Pancreas (tissue), 10 donors: ENCODE results near the gene MANF. TPM values are rescaled to one million over a fixed set of nuclear protein-coding genes. Genes with fewer than 3 reads are reported as not detected.
"Not testable (repeated sequence)": the region's sequence is repeated elsewhere in the genome, so short reads cannot be mapped to it uniquely, and the experiment has no call there.

Experiments used
- ATAC-seq, 4 donors: fragments of 200-7000 bp; cut with Tn5 transposase; one replicate each; pipeline versions ENCODE4 v1.8.0 to v1.9.1; 2020; ENCODE audit warnings: mild to moderate bottlenecking in 4 of 4, moderate library complexity in 4 of 4
- DNase-seq, 6 donors: peaks; one replicate each; pipeline ENCODE4 v3.0.0-alpha.2; 2020
- FAIRE-seq: peaks from 2 replicates; lab custom pipeline; 2012; peaks lifted over from hg19 to GRCh38; lab: Jason Lieb, UNC
- H3K27ac ChIP-seq, 4 donors: fragments of 200-600 bp; sonication (generic); 1 replicate in 3 of 4; 2 replicates in 1 of 4; pipeline versions ENCODE4 v1.5.0 to v1.8.0; 2020
- H3K27me3 ChIP-seq, 4 donors: fragments of 200-600 bp; one replicate each; pipeline ENCODE4 v1.8.0; 2021
- H3K36me3 ChIP-seq, 3 donors: fragments of 200-600 bp; sonication (generic) in 1 of 3; one replicate each; pipeline versions ENCODE4 v1.5.0 to v1.8.0; 2020 to 2021
- H3K4me1 ChIP-seq, 3 donors: fragments of 200-600 bp; one replicate each; pipeline ENCODE4 v1.8.0; 2021
- H3K4me3 ChIP-seq, 4 donors: fragments of 200-600 bp; sonication (generic) in 2 of 4; one replicate each; pipeline versions ENCODE4 v1.5.0 to v1.8.0; 2020 to 2021
- H3K9me3 ChIP-seq, 4 donors: fragments of 200-600 bp; one replicate each; pipeline ENCODE4 v1.8.0; 2021
- WGBS, 2 donors: extraction: QIAGEN DNeasy Blood & Tissue Kit; methylation state at CpG; one replicate each; pipeline ENCODE4 v1.1.7; 2013; 5-methylcytosine and 5-hydroxymethylcytosine counted together
- intact Hi-C, 3 donors: fragments of 100-400 bp; cut with DNase I; formaldehyde crosslinking; loops; one replicate each; pipeline versions ENCODE4 v1.11.1 to v1.14.2; 2022
- polyA plus RNA-seq, 2 donors: library from polyadenylated mRNA; stranded (reverse); fragments of 200-250 nt; gene quantifications; one replicate each; pipeline ENCODE4 v1.2.3, GENCODE V29; 2013
- total RNA-seq, 6 donors: library from RNA; stranded (reverse); fragmentation: NEBNext Ultra II Directional in 4 of 6; extraction: Animal tissue kit (Norgen Biotek cat#: 25700) in 4 of 6; gene quantifications; one replicate each; pipeline versions ENCODE4 v1.2.1 to v1.2.4, GENCODE V29; 2021 to 2023
- TF ChIP-seq, protein P1 (sequence below), 4 donors: fragments of 200-600 bp; sonication (generic) in 3 of 4; IDR thresholded peaks; one replicate each; pipeline versions ENCODE4 v1.5.0 to v1.8.0; 2021; ENCODE audit warnings: antibody characterized with exemption in 4 of 4
- donor health status: healthy with polysubstance abuse.
- donor health status: DM: no; HTN: no; CAD: no; lungs with moderate emphysema.
- donor health status: DM: no; HTN: no; CAD: no.
- donor health status: control.
- donor health status: control.
- donor health status: Bipolar disorder and iron deficiency.
- donor health status: DM: yes; HTN: yes; CAD: no.
- donor health status: DM: no; HTN: no; CAD: no.
- donor health status: DM: no; HTN: no; CAD: no.
- donor health status: DM: yes; HTN: yes; CAD: no.

MANF gene
- total and polyA plus RNA-seq, 8 donors: 30.6 to 74.4 (median 51.6) TPM

- H3K4me3 ChIP-seq: no peak overlapping the region
- ATAC-seq (no peak), FAIRE-seq (no peak), DNase-seq (peak in 1 of 6 donors; percentile 21)
- TF ChIP-seq, protein P1, sequence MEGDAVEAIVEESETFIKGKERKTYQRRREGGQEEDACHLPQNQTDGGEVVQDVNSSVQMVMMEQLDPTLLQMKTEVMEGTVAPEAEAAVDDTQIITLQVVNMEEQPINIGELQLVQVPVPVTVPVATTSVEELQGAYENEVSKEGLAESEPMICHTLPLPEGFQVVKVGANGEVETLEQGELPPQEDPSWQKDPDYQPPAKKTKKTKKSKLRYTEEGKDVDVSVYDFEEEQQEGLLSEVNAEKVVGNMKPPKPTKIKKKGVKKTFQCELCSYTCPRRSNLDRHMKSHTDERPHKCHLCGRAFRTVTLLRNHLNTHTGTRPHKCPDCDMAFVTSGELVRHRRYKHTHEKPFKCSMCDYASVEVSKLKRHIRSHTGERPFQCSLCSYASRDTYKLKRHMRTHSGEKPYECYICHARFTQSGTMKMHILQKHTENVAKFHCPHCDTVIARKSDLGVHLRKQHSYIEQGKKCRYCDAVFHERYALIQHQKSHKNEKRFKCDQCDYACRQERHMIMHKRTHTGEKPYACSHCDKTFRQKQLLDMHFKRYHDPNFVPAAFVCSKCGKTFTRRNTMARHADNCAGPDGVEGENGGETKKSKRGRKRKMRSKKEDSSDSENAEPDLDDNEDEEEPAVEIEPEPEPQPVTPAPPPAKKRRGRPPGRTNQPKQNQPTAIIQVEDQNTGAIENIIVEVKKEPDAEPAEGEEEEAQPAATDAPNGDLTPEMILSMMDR (IDR thresholded peaks at IDR 0.05): no peak
- no peaks in the 10 kb centered on the region for H3K4me1 ChIP-seq
- no peak overlapping the region for H3K27ac ChIP-seq
- no peaks in the 10 kb centered on the region for H3K27me3 ChIP-seq
- WGBS, 2 donors: 73 to 75% methylated on average over 9 of the region's 9 CpGs
- H3K9me3 ChIP-seq: no peaks in the 10 kb centered on the region
- intact Hi-C loops: no loop called here
- no peaks in the 10 kb centered on the region for H3K36me3 ChIP-seq
Measured at GRCh38 chr3:51362476-51362875, 22.6 kb upstream of the MANF start.

GRCh38 chr3:51368276-51368675, 16.8 kb upstream of the MANF start:
- peak in 1 of 6 donors; percentile 20 for DNase-seq
- intact Hi-C loops, H3K27me3 ChIP-seq, H3K9me3 ChIP-seq, H3K4me3 ChIP-seq, FAIRE-seq, H3K27ac ChIP-seq, H3K36me3 ChIP-seq, ATAC-seq, H3K4me1 ChIP-seq: not testable (repeated sequence)
- 79 to 85% methylated on average over 8 of the region's 8 CpGs for WGBS, 2 donors

DNA sequence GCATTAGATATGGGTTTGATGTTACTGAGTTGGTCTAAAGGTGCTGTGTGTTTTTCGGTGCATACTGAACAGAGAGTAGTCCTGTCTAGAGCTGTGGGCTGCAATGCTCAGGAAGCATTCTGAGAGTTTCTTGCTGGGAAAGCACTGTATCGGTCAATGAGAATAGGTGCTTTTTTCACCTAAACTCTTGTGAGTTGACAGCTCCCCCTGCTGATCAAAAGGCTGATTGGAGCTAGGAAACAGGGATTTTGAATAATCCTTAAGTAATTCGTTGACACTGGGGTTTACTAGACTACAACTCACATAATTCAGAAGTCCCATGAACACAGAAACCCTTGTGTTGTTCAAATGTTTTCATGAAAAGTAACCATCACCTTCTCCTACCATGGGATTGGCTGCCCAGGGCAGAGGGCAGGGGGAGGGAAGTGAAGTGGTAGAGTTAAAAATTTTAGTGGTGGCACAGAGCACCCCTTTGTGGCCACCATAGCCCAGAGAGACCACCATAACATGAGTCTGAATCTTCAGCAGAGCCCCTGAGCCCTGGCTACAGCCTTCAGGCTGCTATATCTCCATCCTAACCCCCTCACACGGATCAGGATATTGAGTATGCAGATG, 13.0 kb upstream of the MANF start:
- TF ChIP-seq, protein P1 (IDR thresholded peaks at IDR 0.05): peak in 3 of 4 donors; percentile 42 to 59 (median 58)
- 15 to 19% methylated on average over 4 of the region's 4 CpGs for WGBS, 2 donors
- Histone ChIP-seq H3K27ac (no peak overlapping the region), H3K9me3 (no peaks in the 10 kb centered on the region), H3K4me3 (no peak overlapping the region), H3K4me1 (no peaks in the 10 kb centered on the region), H3K27me3 (no peaks in the 10 kb centered on the region), H3K36me3 (no peaks in the 10 kb centered on the region)
- ATAC-seq (peak in 3 of 4 donors; percentile 85 to 92 (median 90)), DNase-seq (peak in 3 of 6 donors; percentile 32 to 65 (median 52)), FAIRE-seq (no peak)
- intact Hi-C loops: loop anchor here in 2 of 3 donors (10.0 kb wide), 2 partner anchors 267 to 747 kb away; no protein-coding TSS in a partner anchor

- intact Hi-C loops: loop anchor here in 2 of 3 donors (10.0 kb wide), 2 partner anchors 269 to 749 kb away; no protein-coding TSS in a partner anchor
- Histone ChIP-seq H3K27ac (no peak overlapping the region), H3K9me3 (no peaks in the 10 kb centered on the region), H3K27me3 (no peaks in the 10 kb centered on the region), H3K4me3 (no peak overlapping the region), H3K36me3 (no peaks in the 10 kb centered on the region), H3K4me1 (no peaks in the 10 kb centered on the region)
- TF ChIP-seq, protein P1 (IDR thresholded peaks at IDR 0.05): no peak
- DNase-seq (peak in 1 of 6 donors; percentile 39), ATAC-seq (no peak), FAIRE-seq (no peak)
- WGBS, 2 donors: 53 to 54% methylated on average over 5 of the region's 5 CpGs
Measured at GRCh38 chr3:51373658-51374421, 11.3 kb upstream of the MANF start.

- 89 to 91% methylated on average over 11 of the region's 11 CpGs for WGBS, 2 donors
- FAIRE-seq: no peak
- H3K36me3 ChIP-seq: no peaks in the 10 kb centered on the region
- no peaks in the 10 kb centered on the region for H3K4me1 ChIP-seq
- H3K27me3 ChIP-seq: no peaks in the 10 kb centered on the region
- intact Hi-C loops: loop anchor here in 2 of 3 donors (10.0 kb wide), 2 partner anchors 270 to 750 kb away; no protein-coding TSS in a partner anchor
- no peak for ATAC-seq
- H3K27ac ChIP-seq: no peak overlapping the region
- H3K4me3 ChIP-seq: no peak overlapping the region
- TF ChIP-seq, protein P1 (IDR thresholded peaks at IDR 0.05): no peak
- DNase-seq: peak in 1 of 6 donors; percentile 26
- no peaks in the 10 kb centered on the region for H3K9me3 ChIP-seq
Measured at GRCh38 chr3:51374456-51374855, 10.6 kb upstream of the MANF start.
